Germinal center (tissue), 1 donor: ENCODE data around the gene RPN2.
"Not testable (repeated sequence)": the region's sequence is repeated elsewhere in the genome, so short reads cannot be mapped to it uniquely, and the experiment has no call there.

Experiments
- DNase-seq: peaks from one replicate; pipeline ENCODE4 v3.0.0; 2012; ENCODE audit warnings: mixed read lengths, low spot score

The RPN2 gene

GRCh38 chr20:37178839-37179682, at the start of gene RPN2, which contains the start of gene MROH8:
Gene RPN2, plus strand, starts transcription at chr20:37179330. Its CDS starts 27 bp downstream, at chr20:37179357.
Gene MROH8, minus strand, starts transcription at chr20:37179548.
- DNase-seq: peak; percentile 97

GRCh38 chr20:37131486-37131885, 47.6 kb upstream of the RPN2 start:
- DNase-seq: no peak

- DNase-seq: no peak
These were observed 45.2 kb upstream of the RPN2 start for GRCh38 chr20:37133952-37134351.

- DNase-seq: no peak
These were observed 41.6 kb upstream of the RPN2 start for GRCh38 chr20:37137547-37137946.

- no peak for DNase-seq
These were observed 36.4 kb upstream of the RPN2 start for GRCh38 chr20:37142708-37143107.

DNA sequence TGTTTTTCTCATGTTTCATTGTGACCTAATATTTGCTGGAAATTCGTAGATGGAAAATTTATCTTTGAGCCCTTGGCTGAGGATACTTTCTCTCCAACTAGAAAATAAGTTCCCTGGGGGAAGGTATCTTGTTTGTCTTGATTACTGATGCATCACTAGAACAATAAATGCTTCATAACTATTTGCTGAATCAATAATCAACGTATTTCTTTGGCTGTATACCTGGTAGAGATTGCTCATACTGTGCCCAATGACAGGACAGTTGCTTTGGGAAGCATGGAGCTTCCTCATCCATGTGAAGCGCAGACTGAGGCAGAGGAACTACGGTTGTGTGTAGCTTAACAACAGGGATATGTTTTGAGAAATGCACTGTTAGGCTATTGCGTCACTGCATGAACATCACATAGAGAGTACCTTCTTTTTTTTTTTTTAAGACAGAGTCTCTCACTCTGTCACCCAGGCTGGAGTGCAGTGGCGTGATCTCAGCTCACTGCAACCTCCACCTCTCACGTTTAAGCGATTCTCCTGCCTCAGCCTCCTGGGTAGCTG, 34.2 kb upstream of the RPN2 start:
- no peak for DNase-seq

GRCh38 chr20:37147250-37147649, 31.9 kb upstream of the RPN2 start:
- DNase-seq: no peak

DNA sequence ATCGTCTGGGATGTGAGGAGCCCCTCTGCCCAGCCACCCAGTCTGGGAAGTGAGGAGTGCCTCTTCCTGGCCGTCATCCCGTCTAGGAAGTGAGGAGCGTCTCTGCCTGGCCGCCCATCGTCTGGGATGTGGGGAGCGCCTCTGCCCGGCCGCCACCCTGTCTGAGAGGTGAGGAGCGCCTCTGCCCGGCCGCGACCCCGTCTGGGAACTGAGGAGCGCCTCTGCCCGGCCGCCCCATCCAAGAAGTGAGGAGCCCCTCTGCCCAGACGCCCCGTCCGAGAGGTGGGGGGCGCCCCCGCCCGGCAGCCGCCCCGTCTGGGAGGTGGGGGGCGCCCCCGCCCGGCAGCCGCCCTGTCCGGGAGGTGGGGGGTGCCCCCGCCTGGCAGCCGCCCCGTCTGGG, 28.3 kb upstream of the RPN2 start:
- not testable (repeated sequence) for DNase-seq

- no peak for DNase-seq
These were observed 27.6 kb upstream of the RPN2 start for GRCh38 chr20:37151529-37151928.

GRCh38 chr20:37152284-37152683, 26.8 kb upstream of the RPN2 start:
- no peak for DNase-seq

GRCh38 chr20:37154684-37155298, 24.3 kb upstream of the RPN2 start:
- DNase-seq: no peak

- no peak for DNase-seq
These were observed 23.1 kb upstream of the RPN2 start for GRCh38 chr20:37155987-37156386.

- DNase-seq: no peak
These were observed 20.9 kb upstream of the RPN2 start for GRCh38 chr20:37158248-37158647.

DNA sequence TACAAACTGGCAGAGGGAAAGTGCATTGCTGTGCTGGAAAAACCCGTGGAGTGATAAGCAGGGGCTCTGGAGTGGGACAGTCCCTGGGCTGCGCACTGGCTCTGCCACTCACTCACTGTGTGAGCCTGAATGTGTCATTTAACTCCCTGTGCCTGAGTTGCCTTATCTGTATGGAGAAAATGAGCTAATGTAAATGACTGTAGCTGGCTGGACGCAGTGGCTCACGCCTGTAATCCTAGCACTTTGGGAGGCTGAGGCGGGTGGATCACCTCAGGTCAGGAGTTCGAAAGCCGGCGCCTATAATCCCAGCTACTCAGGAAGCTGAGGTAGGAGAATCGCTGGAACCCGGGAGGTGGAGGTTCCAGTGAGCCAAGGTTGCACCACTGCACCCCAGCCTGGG, 18.4 kb upstream of the RPN2 start:
- DNase-seq: no peak

GRCh38 chr20:37161830-37162549, 17.1 kb upstream of the RPN2 start:
- no peak for DNase-seq

DNA sequence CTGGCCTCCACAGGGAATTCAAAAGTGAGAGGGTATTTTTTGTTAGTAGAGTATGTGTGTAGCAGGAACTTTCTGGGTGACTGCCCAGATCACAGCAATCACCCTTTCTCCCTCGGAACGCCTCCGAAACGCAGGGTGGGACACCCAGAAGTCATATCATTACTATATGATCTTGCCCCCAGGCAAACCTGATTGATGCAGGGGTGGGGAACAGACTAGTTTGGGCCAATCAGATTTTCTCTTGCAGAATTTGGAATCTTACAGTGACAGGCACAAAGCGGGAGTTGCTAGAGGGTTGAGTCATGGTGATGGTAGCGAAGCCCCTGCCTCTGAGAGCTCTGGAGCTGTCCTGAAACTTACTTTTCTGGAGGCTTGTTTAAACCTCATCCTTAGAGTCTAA, 16.5 kb upstream of the RPN2 start:
- DNase-seq: no peak

DNA sequence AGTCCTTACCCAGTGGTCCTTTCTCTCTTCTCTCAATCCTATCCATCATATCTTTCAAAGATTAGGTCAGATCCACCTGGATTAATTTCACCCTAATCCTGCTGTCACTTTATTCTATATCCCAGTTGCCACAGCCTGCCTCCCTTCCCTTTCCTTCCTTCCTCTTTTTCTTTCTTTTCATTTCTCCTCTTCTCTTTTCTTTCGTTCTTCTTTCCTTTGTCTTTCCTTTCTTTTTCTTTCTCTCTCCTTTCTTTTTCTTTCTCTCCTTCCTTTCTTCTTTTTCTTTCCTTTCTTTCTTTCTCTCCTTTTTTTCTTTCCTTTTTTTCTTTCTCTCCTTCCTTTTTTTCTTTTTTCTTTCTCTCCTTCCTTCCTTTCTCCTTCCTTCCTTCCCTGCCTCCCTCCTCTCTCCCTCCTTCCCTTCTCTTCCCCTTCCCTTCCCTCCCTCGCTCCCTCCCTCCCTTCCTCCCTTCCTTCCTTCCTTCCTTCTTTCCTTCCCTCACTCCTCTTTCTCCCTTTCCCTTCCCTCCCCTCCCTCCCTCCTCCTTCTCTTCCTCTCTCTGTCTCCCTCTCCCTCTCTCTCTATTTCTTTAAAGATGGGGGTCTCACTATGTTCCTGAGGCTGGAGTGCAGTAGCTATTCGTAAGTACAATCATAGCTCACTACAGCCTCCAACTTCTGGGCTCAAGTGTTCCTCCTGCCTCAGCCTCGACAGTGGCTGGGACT, 15.1 kb upstream of the RPN2 start:
- DNase-seq: no peak

DNA sequence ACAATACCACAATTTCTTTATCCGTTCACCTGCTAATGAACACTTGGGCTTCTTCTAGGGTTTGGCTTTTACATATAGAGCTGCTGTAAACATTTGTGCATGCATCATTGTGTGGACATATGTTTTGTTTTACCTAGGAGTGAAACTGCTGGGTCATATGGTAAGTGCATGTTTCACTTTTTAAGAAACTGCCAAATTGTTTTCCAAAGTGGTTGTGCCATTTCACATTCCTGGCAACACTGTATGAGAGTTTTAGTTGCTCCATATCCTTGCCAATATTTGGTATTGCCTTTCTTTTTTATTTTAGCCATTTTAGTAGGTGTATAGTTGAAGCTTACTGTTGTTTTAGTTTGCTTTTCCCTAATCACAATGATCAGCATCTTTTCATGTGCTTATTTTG, 14.1 kb upstream of the RPN2 start:
- DNase-seq: no peak

DNA sequence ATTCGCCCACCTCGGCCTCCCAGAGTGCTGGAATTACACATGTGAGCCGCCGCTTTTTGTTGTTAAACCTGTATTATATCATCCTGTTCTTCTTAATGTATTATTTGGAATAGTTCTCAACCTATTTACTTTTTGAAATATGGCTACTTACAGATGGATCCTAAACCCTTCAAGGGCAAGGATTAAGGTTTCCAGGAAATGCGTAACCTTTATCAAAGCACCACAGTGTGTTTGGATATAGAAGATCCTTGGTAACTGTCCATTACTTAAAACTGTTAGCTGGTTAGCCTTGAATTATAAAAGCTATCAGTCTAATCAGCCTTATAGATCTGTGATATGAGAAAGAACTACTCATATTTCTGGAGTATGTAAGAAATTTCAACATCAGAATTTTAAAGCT, 12.3 kb upstream of the RPN2 start:
- no peak for DNase-seq

DNA sequence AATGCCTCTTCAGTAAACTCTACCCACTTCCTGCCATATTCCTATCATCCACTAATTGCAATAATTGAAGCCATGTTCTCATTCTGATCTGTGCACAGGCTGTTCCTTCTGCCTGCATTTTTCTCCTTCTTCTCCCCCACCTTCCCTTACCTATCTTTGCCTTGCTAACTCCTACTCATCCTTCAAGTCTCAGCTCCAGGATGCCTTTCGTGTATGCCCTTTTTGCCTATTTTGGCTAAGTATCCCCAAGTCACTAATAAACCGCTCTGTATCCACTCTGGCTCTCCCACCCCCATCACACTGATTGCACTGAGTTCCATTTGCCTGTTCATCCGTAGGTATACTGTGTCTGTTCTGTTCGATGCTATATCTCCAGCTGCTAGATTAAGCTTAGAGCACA, 6.3 kb upstream of the RPN2 start:
- DNase-seq: no peak

DNA sequence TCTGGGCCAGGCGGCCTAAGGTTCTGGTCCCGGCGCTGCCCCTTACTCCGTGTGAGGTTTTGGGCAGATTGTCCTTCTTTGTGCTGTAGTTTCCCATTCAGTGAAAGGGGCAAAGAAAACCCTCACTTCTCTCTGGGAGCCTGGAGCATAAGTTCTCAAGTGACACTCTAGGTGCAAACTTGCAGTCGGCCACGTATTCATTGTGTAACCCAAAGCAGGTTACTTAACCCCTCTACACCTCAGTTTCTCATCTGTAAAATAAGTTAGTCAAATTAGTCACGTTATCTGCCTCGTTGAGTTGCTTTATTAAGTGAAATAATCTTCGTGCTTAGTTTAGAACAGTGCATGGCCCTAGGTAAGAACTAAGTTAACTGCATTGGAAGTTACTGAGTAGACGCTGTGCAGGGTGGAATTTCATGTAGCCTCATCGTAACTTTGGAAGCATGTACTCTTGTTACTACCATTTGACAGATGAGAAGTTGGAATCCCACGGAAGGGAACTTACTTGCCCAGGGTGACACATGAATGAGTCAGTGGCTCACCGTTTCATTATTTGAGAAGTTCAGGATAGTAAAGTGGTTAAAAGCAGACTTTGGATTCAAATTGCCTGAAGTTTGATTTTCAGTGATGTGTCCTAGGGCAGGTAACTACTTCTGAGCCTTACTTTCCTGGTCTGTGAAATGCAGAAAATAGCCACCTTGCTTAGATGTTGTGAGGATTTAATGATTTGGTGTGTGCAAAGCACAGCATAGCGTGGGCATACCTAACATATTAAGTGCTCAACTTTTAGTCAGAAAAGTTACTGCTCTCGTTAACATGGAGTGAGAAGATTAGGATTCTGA, 774 bp downstream of the RPN2 start:
- DNase-seq: no peak
